ENCODE results near the gene DDX42.

Gene DDX42

GRCh38 chr17:63817736-63818385 lies 43.9 kb downstream of the DDX42 start:
- Histone ChIP-seq H3K27me3 (no peaks in the 10 kb centered on the region), H3K27ac (no peak overlapping the region), H3K4me3 (no peak overlapping the region), H3K4me1 (no peaks in the 10 kb centered on the region), H3K36me3 (peaks cover 95 to 100% (median 97%) of the 10 kb centered on the region in 3 donors), H3K9me3 (no peaks in the 10 kb centered on the region)
- DNase-seq = no peak
- no peak for TF ChIP-seq CTCF (IDR thresholded peaks at IDR 0.05)
- intact Hi-C loops (cut with DNase I; ENCODE audit: low total_unique reads) = no loop called here

- TF ChIP-seq CTCF (IDR thresholded peaks at IDR 0.05) = no peak
- Histone ChIP-seq H3K4me1 (no peaks in the 10 kb centered on the region), H3K9me3 (no peaks in the 10 kb centered on the region), H3K27me3 (no peaks in the 10 kb centered on the region), H3K36me3 (peaks cover 95 to 100% (median 97%) of the 10 kb centered on the region in 3 donors), H3K4me3 (no peak overlapping the region), H3K27ac (no peak overlapping the region)
- intact Hi-C loops (cut with DNase I; ENCODE audit: low total_unique reads) = no loop called here
- DNase-seq = no peak
Measured at GRCh38 chr17:63819131-63819530, 45.2 kb downstream of the DDX42 start.

DNA sequence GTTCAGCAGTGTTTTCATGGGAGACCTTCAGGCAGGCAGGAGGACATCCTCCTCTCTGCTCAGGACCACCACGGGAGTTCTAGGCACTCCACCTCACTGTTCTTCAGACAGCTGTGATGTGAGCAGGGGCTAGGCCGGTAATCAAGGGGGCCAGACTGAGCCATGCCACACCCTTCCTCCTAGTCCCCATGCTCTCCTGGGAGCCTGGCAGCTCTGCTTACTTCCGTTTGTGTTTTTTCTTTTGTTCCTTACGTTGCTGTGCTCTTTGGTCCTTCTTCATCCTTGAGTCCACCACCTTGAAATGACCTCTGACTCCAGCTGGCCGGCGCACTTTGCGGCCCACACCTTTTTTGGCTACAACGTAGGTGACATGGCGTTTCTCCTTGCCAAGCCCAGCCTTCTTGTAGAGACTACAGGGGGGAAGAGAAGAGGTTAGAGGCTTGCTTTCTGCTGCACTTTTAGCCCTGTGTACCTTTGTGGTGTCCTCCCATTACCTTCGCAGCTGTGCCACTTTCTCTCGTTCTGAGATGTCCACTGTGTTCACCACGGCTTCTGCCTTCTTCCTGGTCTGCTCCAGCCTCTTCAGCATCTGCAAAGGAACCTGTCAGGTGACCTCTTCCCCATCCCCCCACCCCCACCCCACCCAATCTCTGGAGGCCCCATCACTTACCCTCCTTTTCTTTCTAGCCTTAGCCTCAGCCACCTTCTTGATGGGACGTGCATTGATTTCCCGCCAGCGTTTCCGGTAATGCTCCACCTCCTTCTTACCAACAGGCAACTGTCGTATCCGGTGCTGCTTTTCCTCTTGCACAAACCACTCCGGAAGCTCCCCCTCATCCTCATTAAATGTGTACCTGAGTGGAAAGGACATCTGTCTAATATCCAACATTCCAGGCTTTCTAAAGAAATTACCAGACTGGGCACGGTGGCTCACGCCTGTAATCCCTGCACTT lies 45.9 kb downstream of the DDX42 start:
- Histone ChIP-seq H3K27me3 (no peaks in the 10 kb centered on the region), H3K4me1 (no peaks in the 10 kb centered on the region), H3K4me3 (no peak overlapping the region), H3K27ac (no peak overlapping the region), H3K36me3 (peaks cover 96 to 100% (median 97%) of the 10 kb centered on the region in 3 donors), H3K9me3 (no peaks in the 10 kb centered on the region)
- no peak for TF ChIP-seq CTCF (IDR thresholded peaks at IDR 0.05)
- intact Hi-C loops (cut with DNase I; ENCODE audit: low total_unique reads) = no loop called here
- no peak for DNase-seq

GRCh38 chr17:63820963-63821561 lies 47.1 kb downstream of the DDX42 start:
- H3K4me1 ChIP-seq = peaks cover 0 to 10% (median 4%) of the 10 kb centered on the region in 4 donors
- H3K36me3 ChIP-seq = peaks cover 90 to 98% (median 90%) of the 10 kb centered on the region in 3 donors
- no peak for TF ChIP-seq CTCF (IDR thresholded peaks at IDR 0.05)
- intact Hi-C loops (cut with DNase I; ENCODE audit: low total_unique reads) = no loop called here
- no peaks in the 10 kb centered on the region for H3K9me3 ChIP-seq
- H3K27ac ChIP-seq = no peak overlapping the region
- H3K27me3 ChIP-seq = no peaks in the 10 kb centered on the region
- DNase-seq = no peak
- H3K4me3 ChIP-seq = no peak overlapping the region

DNA sequence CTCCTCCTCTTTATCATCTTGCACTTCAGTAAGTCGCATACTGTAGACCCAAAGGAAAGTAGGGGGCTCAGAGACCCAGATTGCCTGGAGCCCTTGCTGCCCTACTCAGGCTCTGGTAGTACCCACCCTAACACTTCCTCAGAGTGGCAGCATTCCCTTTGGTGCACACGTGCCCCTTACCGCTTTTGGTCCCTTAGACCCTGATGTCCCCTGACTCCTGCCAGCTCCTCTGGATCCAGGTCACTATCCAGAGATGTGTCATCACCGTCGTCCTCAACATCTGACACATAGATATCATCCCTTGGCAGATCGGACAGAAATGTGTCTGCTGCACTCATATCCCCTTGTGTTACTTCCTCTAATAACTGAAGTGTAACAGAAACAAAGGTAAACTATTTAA lies 47.8 kb downstream of the DDX42 start:
- H3K27me3 ChIP-seq = no peaks in the 10 kb centered on the region
- H3K9me3 ChIP-seq = no peaks in the 10 kb centered on the region
- no peak overlapping the region for H3K4me3 ChIP-seq
- H3K4me1 ChIP-seq = peaks cover 0 to 15% (median 8%) of the 10 kb centered on the region in 4 donors
- intact Hi-C loops (cut with DNase I; ENCODE audit: low total_unique reads) = no loop called here
- H3K27ac ChIP-seq = no peak overlapping the region
- DNase-seq = no peak
- no peak for TF ChIP-seq CTCF (IDR thresholded peaks at IDR 0.05)
- H3K36me3 ChIP-seq = peaks cover 84 to 90% (median 85%) of the 10 kb centered on the region in 3 donors

All from tibial artery (tissue), 4 donors.